GM10248 (cell line): ENCODE measurements around the gene AKNA.

Experiments
- CTCF ChIA-PET: fragments of 300-600 bp; sonication (Branson Sonifier 250); formaldehyde crosslinking; extraction: SDS; loops from one replicate; lab custom pipeline; 2021; ENCODE audit warnings: antibody characterized with exemption; lab: Yijun Ruan, JAX
- POLR2A ChIA-PET: fragments of 350-650 bp; sonication (Branson Sonifier 250); formaldehyde crosslinking; extraction: SDS; loops from one replicate; lab custom pipeline; 2020; ENCODE audit warnings: antibody characterized with exemption; lab: Yijun Ruan, JAX
- DNase-seq: peaks from one replicate; pipeline ENCODE4 v3.0.0; 2012; ENCODE audit errors: extremely low spot score
- CTCF ChIP-seq: IDR thresholded peaks from 2 replicates; pipeline ENCODE4 v1.5.1; 2012; ENCODE audit warnings: mild to moderate bottlenecking, low read depth; ENCODE audit errors: extremely low read depth, missing control alignments, control extremely low read depth

The AKNA gene

GRCh38 chr9:114370251-114370967, 17.4 kb downstream of the AKNA start:
- ChIA-PET CTCF (interaction anchor here (2.0 to 9.0 kb wide), 3 partner anchors 9 to 32 kb away, joined by 5 to 100 read pairs (median 8); partner anchors contain the start of gene AKNA), POLR2A (interaction anchor here (0.6 kb wide), 1 partner anchor 718 kb away, joined by 3 read pairs; no protein-coding TSS in a partner anchor)
- DNase-seq = no peak
- no peak for TF ChIP-seq CTCF

GRCh38 chr9:114369216-114370130, 18.3 kb downstream of the AKNA start:
- CTCF ChIA-PET = interaction anchor here (1.2 to 9.0 kb wide), 5 partner anchors 10 to 31 kb away, joined by 4 to 100 read pairs (median 7); partner anchors contain the start of gene AKNA
- TF ChIP-seq CTCF = no peak
- POLR2A ChIA-PET = interaction anchor here (0.5 kb wide), 1 partner anchor 44 kb away, joined by 3 read pairs; no protein-coding TSS in a partner anchor
- no peak for DNase-seq

- POLR2A ChIA-PET = interaction anchor here (1.1 to 1.5 kb wide), 2 partner anchors 17 to 20 kb away, joined by 3 to 4 read pairs; partner anchors contain the start of gene AKNA
- TF ChIP-seq CTCF = no peak
- no peak for DNase-seq
- CTCF ChIA-PET = interaction anchor here (0.8 to 9.0 kb wide), 10 partner anchors 9 to 286 kb away, joined by 3 to 100 read pairs (median 4); partner anchors contain the start of gene AKNA
Measured at GRCh38 chr9:114367772-114368569, 19.8 kb downstream of the AKNA start.

GRCh38 chr9:114367366-114367765, 20.4 kb downstream of the AKNA start:
- TF ChIP-seq CTCF = no peak
- ChIA-PET POLR2A (interaction anchor here (1.5 kb wide), 1 partner anchor 18 kb away, joined by 4 read pairs; no protein-coding TSS in a partner anchor), CTCF (interaction anchor here (0.8 to 9.0 kb wide), 9 partner anchors 10 to 286 kb away, joined by 3 to 100 read pairs (median 4); partner anchors contain the start of gene AKNA)
- no peak for DNase-seq

- POLR2A ChIA-PET = interaction anchor here (1.5 kb wide), 1 partner anchor 19 kb away, joined by 4 read pairs; no protein-coding TSS in a partner anchor
- peak; percentile 48 for DNase-seq
- CTCF ChIA-PET = interaction anchor here (1.0 to 9.0 kb wide), 9 partner anchors 10 to 287 kb away, joined by 3 to 100 read pairs (median 4); partner anchors contain the start of gene AKNA
- no peak for TF ChIP-seq CTCF
Measured at GRCh38 chr9:114366334-114367128, 21.3 kb downstream of the AKNA start.
